Astrocyte (in vitro differentiated cells and primary cell): ENCODE results near the gene SERHL2. TPM values are rescaled to one million over a fixed set of nuclear protein-coding genes. Genes with fewer than 3 reads are reported as not detected.
A peak's percentile ranks its signal among the peaks of the same experiment; 100 is the strongest.

Experiments
- DNase-seq: peaks from one replicate; pipeline ENCODE4 v3.0.0-alpha.2; 2010; ENCODE audit warnings: low read depth
- FAIRE-seq: peaks from 2 replicates; lab custom pipeline; 2011; peaks lifted over from hg19 to GRCh38; lab: Jason Lieb, UNC
- H2AFZ ChIP-seq: 2 replicates; pipeline ENCODE4 v1.6.0; 2012; ENCODE audit warnings: low read depth, low read length, inconsistent platforms
- H3K27ac ChIP-seq: 2 replicates; pipeline ENCODE4 v1.5.1; 2011; ENCODE audit warnings: low read depth, low read length, inconsistent platforms
- H3K27me3 ChIP-seq: 2 replicates; pipeline ENCODE4 v1.6.0; 2011; ENCODE audit warnings: low read length, inconsistent platforms; ENCODE audit not compliant: insufficient read depth
- H3K36me3 ChIP-seq: 2 replicates; pipeline ENCODE4 v1.5.1; 2011; ENCODE audit warnings: low read length, inconsistent platforms; ENCODE audit not compliant: insufficient read depth
- H3K4me1 ChIP-seq: 2 replicates; pipeline ENCODE4 v1.5.1; 2011; ENCODE audit warnings: low read length, inconsistent platforms; ENCODE audit not compliant: insufficient read depth
- H3K4me2 ChIP-seq: 2 replicates; pipeline ENCODE4 v1.6.0; 2012; ENCODE audit warnings: low read length, inconsistent platforms
- H3K4me3 ChIP-seq: 2 replicates; pipeline ENCODE4 v1.5.1; 2011; ENCODE audit warnings: low read depth, mild to moderate bottlenecking, low read length, inconsistent platforms; ENCODE audit not compliant: insufficient read depth
- H3K79me2 ChIP-seq: 2 replicates; pipeline ENCODE4 v1.6.0; 2012; ENCODE audit warnings: mild to moderate bottlenecking, low read length, inconsistent platforms; ENCODE audit not compliant: insufficient read depth
- H3K9ac ChIP-seq: 2 replicates; pipeline ENCODE4 v1.6.0; 2012; ENCODE audit warnings: mild to moderate bottlenecking, low read length, inconsistent platforms
- H3K9me3 ChIP-seq: 2 replicates; pipeline ENCODE4 v1.5.1; 2012; ENCODE audit warnings: low read depth, mild to moderate bottlenecking, low read length, inconsistent platforms; ENCODE audit not compliant: insufficient read depth
- H4K20me1 ChIP-seq: 2 replicates; pipeline ENCODE4 v1.6.0; 2012; ENCODE audit warnings: low read length, inconsistent platforms; ENCODE audit not compliant: insufficient read depth
- H3K27ac Mint-ChIP-seq: one replicate; pipeline ENCODE4 v1.8.0; 2021; ENCODE audit warnings: mild to moderate bottlenecking, mixed read lengths; ENCODE audit not compliant: unreplicated experiment
- H3K27me3 Mint-ChIP-seq: one replicate; pipeline ENCODE4 v1.8.0; 2021; ENCODE audit warnings: low read depth, mixed read lengths; ENCODE audit not compliant: unreplicated experiment
- H3K36me3 Mint-ChIP-seq: one replicate; pipeline ENCODE4 v1.8.0; 2021; ENCODE audit warnings: low read depth, mixed read lengths; ENCODE audit not compliant: unreplicated experiment
- H3K4me1 Mint-ChIP-seq: one replicate; pipeline ENCODE4 v1.8.0; 2021; ENCODE audit warnings: low read depth, mixed read lengths; ENCODE audit not compliant: unreplicated experiment
- H3K4me3 Mint-ChIP-seq: one replicate; pipeline ENCODE4 v1.8.0; 2021; ENCODE audit warnings: mild to moderate bottlenecking, moderate library complexity, mixed read lengths; ENCODE audit not compliant: unreplicated experiment
- H3K9me3 Mint-ChIP-seq: one replicate; pipeline ENCODE4 v1.8.0; 2021; ENCODE audit warnings: mild to moderate bottlenecking, mixed read lengths; ENCODE audit not compliant: unreplicated experiment
- CTCF ChIP-seq: IDR thresholded peaks from 2 replicates; pipeline ENCODE4 v1.5.1; 2011; ENCODE audit warnings: low read depth, mild to moderate bottlenecking, inconsistent platforms, low read length, moderate library complexity; ENCODE audit not compliant: insufficient read depth
- EZH2 ChIP-seq: IDR thresholded peaks from 2 replicates; pipeline ENCODE4 v1.6.1; 2012; ENCODE audit warnings: mild to moderate bottlenecking, low read length, inconsistent platforms; ENCODE audit not compliant: insufficient read depth
- total RNA-seq: library from RNA; stranded (reverse); gene quantifications from 2 replicates; pipeline ENCODE4 v1.2.1, GENCODE V29; 2021

SERHL2 gene
- total RNA-seq, 1 donor from 2014 or later, result 1.2 TPM

GRCh38 chr22:42608136-42608822 lies 54.5 kb downstream of the SERHL2 start:
- no peaks in the 10 kb centered on the region for H3K27me3 ChIP-seq
- H3K36me3 ChIP-seq, result peaks cover 8% of the 10 kb centered on the region
- H4K20me1 ChIP-seq, result peaks cover 87% of the 10 kb centered on the region
- H3K27ac ChIP-seq, result peak overlapping the region; percentile 62
- Mint-ChIP-seq H3K4me1 (peaks cover 46% of the 10 kb centered on the region), H3K4me3 (peak overlapping the region; percentile 37), H3K27ac (peak overlapping the region; percentile 93), H3K36me3 (peaks cover 12% of the 10 kb centered on the region), H3K9me3 (no peaks in the 10 kb centered on the region), H3K27me3 (no peaks in the 10 kb centered on the region)
- H3K9me3 ChIP-seq, result no peaks in the 10 kb centered on the region
- peak overlapping the region; percentile 84 for H3K4me2 ChIP-seq
- peak overlapping the region; percentile 70 for H3K9ac ChIP-seq
- DNase-seq (no peak), FAIRE-seq (no peak)
- peaks cover 93% of the 10 kb centered on the region for H3K79me2 ChIP-seq
- H2AFZ ChIP-seq, result no peak overlapping the region
- peak overlapping the region; percentile 18 for H3K4me3 ChIP-seq
- TF ChIP-seq EZH2, result no peak
- TF ChIP-seq CTCF, result no peak
- H3K4me1 ChIP-seq, result peaks cover 49% of the 10 kb centered on the region

- FAIRE-seq (peak; percentile 32), DNase-seq (peak; percentile 66)
- Histone ChIP-seq H3K9me3 (no peaks in the 10 kb centered on the region), H3K9ac (peak overlapping the region; percentile 70), H2AFZ (no peak overlapping the region), H3K27me3 (no peaks in the 10 kb centered on the region), H3K4me2 (peak overlapping the region; percentile 84), H3K79me2 (peaks cover 92% of the 10 kb centered on the region), H3K36me3 (peaks cover 6% of the 10 kb centered on the region), H3K4me1 (peaks cover 51% of the 10 kb centered on the region), H3K4me3 (peak overlapping the region; percentile 47), H3K27ac (peak overlapping the region; percentile 62), H4K20me1 (peaks cover 87% of the 10 kb centered on the region)
- peak overlapping the region; percentile 93 for H3K27ac Mint-ChIP-seq
- H3K27me3 Mint-ChIP-seq, result no peaks in the 10 kb centered on the region
- no peaks in the 10 kb centered on the region for H3K9me3 Mint-ChIP-seq
- H3K4me3 Mint-ChIP-seq, result no peak overlapping the region
- TF ChIP-seq EZH2 (no peak), CTCF (no peak)
- H3K4me1 Mint-ChIP-seq, result peaks cover 46% of the 10 kb centered on the region
- H3K36me3 Mint-ChIP-seq, result peaks cover 12% of the 10 kb centered on the region
Observed at GRCh38 chr22:42608823-42609361, 55.1 kb downstream of the SERHL2 start.

GRCh38 chr22:42610186-42610585 lies 56.4 kb downstream of the SERHL2 start:
- TF ChIP-seq EZH2 (no peak), CTCF (no peak)
- Histone ChIP-seq H3K27me3 (no peaks in the 10 kb centered on the region), H3K4me1 (peaks cover 41% of the 10 kb centered on the region), H3K4me2 (no peak overlapping the region), H3K4me3 (no peak overlapping the region), H3K9ac (no peak overlapping the region), H3K36me3 (peaks cover 6% of the 10 kb centered on the region), H2AFZ (no peak overlapping the region), H3K9me3 (no peaks in the 10 kb centered on the region), H4K20me1 (peaks cover 76% of the 10 kb centered on the region), H3K27ac (no peak overlapping the region), H3K79me2 (peaks cover 83% of the 10 kb centered on the region)
- Mint-ChIP-seq H3K27me3 (no peaks in the 10 kb centered on the region), H3K4me3 (no peak overlapping the region), H3K4me1 (peaks cover 42% of the 10 kb centered on the region), H3K27ac (peak overlapping the region; percentile 93), H3K9me3 (no peaks in the 10 kb centered on the region), H3K36me3 (peaks cover 12% of the 10 kb centered on the region)
- DNase-seq (no peak), FAIRE-seq (no peak)
